Gastroesophageal sphincter (tissue), 3 donors: ENCODE results near the gene SAMD3.

Experiments used
- EP300 ChIP-seq: sonication (generic); formaldehyde crosslinking; IDR thresholded peaks from one replicate; pipeline ENCODE4 v1.6.1; 2017; ENCODE audit warnings: antibody characterized with exemption, mild to moderate bottlenecking
- POLR2A ChIP-seq, 2 donors: fragments of 450-650 bp; IDR thresholded peaks; one replicate each; pipeline ENCODE4 v1.6.1; 2017; ENCODE audit warnings: antibody characterized with exemption in 2 of 2, mild to moderate bottlenecking in 2 of 2, moderate library complexity in 1 of 2
- POLR2AphosphoS5 ChIP-seq: sonication (generic); formaldehyde crosslinking; IDR thresholded peaks from one replicate; pipeline ENCODE4 v1.6.1; 2017; ENCODE audit warnings: antibody characterized with exemption
- TF ChIP-seq, protein P1 (sequence below), 4 experiments: fragments of 200-600 bp in 2 of 4; fragments of 450-650 bp in 2 of 4; sonication (generic) in 1 of 4; IDR thresholded peaks; one replicate each; pipeline ENCODE4 v1.5.1; 2017 to 2019; ENCODE audit warnings: antibody characterized with exemption in 4 of 4, mild to moderate bottlenecking in 2 of 4, moderate library complexity in 2 of 4

DNA sequence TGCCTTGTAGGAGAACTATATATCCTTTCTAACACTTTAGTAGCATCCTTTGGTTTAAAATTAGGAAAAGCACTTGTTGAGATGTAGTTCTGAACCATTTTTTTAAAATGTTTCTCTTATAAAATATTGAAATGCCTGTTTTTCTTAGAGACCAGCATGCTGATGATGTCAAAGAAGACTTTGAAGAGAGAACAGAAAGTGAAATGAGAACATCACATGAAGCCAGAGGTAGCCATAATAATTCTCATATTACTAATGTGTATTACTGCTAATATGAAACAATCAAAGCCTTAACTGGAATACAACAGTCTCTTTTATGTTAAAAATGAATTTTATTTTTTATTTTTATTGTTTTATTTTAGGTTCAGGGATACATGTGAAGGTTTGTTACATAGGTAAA lies 102.0 kb downstream of the SAMD3 start:
- TF ChIP-seq EP300 (no peak), POLR2A (IDR thresholded peaks at IDR 0.05) (no peak), POLR2AphosphoS5 (no peak)
- TF ChIP-seq, protein P1, sequence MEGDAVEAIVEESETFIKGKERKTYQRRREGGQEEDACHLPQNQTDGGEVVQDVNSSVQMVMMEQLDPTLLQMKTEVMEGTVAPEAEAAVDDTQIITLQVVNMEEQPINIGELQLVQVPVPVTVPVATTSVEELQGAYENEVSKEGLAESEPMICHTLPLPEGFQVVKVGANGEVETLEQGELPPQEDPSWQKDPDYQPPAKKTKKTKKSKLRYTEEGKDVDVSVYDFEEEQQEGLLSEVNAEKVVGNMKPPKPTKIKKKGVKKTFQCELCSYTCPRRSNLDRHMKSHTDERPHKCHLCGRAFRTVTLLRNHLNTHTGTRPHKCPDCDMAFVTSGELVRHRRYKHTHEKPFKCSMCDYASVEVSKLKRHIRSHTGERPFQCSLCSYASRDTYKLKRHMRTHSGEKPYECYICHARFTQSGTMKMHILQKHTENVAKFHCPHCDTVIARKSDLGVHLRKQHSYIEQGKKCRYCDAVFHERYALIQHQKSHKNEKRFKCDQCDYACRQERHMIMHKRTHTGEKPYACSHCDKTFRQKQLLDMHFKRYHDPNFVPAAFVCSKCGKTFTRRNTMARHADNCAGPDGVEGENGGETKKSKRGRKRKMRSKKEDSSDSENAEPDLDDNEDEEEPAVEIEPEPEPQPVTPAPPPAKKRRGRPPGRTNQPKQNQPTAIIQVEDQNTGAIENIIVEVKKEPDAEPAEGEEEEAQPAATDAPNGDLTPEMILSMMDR (IDR thresholded peaks at IDR 0.05) = no peak
